A549 treated with GW870086 at 1 μM for 4 hours (cell line): ENCODE results near the gene EPS15. TPM values are rescaled to one million over a fixed set of nuclear protein-coding genes. Genes with fewer than 3 reads are reported as not detected.

Experiments used
- total RNA-seq: library from RNA; stranded (reverse); fragments of 200-300 nt; extraction: Qiagen RNA extraction; gene quantifications from 5 replicates; pipeline ENCODE4 v1.2.3, GENCODE V29; 2022; ENCODE audit warnings: low read depth

Gene EPS15
- 8.4 to 14.2 TPM (median 12.8 TPM) in 5 replicates for total RNA-seq

GRCh38 chr1:51519048-51519864, at the start of gene EPS15:
EPS15 (minus strand) TSS chr1:51519266; CDS start chr1:51519231, 35 bp downstream.

GRCh38 chr1:51330331-51331201, 188.5 kb downstream of the EPS15 start, which contains the start of gene TTC39A:
TTC39A (minus strand) TSS chr1:51330562; CDS start chr1:51330477, 85 bp downstream.

Other genes with a start within 250 kb of the EPS15 start
- 1.4 to 2.7 TPM (median 1.8 TPM) in 5 replicates for gene TTC39A, start 188.7 kb downstream of the EPS15 start, total RNA-seq
- 32.0 to 48.3 TPM (median 41.6 TPM) in 5 replicates for gene OSBPL9, start 97.8 kb upstream of the EPS15 start, total RNA-seq